A549 (cell line): ENCODE data around the gene UGT1A5. TPM values are rescaled to one million over a fixed set of nuclear protein-coding genes. Genes with fewer than 3 reads are reported as not detected.

Experiments
- ATAC-seq, 2 experiments: fragments of 200-7000 bp in 1 of 2; fragments of >200 bp in 1 of 2; cut with Nextera tagmentation in 1 of 2; cut with Tn5 transposase in 1 of 2; 3 replicates each; pipeline versions ENCODE4 v1.8.0 to v1.9.1; 2018 to 2020; ENCODE audit warnings: mild to moderate bottlenecking in 1 of 2, moderate library complexity in 1 of 2
- CTCF ChIA-PET: fragments of 300-600 bp; sonication (Branson Sonifier 250); formaldehyde crosslinking; extraction: SDS; loops from one replicate; lab custom pipeline; 2021; ENCODE audit warnings: antibody characterized with exemption, inconsistent platforms; lab: Yijun Ruan, JAX
- POLR2A ChIA-PET: fragments of 350-600 bp; formaldehyde crosslinking; extraction: SDS; loops from one replicate; lab custom pipeline; 2021; ENCODE audit warnings: antibody characterized with exemption, inconsistent platforms; lab: Yijun Ruan, JAX
- DNase-seq, 2 experiments: peaks; one replicate each; pipeline versions ENCODE4 v3.0.0 to v3.0.0-alpha.2; 2011 to 2016; ENCODE audit warnings: low read depth in 1 of 2, low spot score in 1 of 2
- FAIRE-seq: peaks from 2 replicates; lab custom pipeline; 2011; peaks lifted over from hg19 to GRCh38; lab: Jason Lieb, UNC
- H3K27ac ChIP-seq, 2 experiments: fragments of >200 bp; sonication (Bioruptor Twin); formaldehyde crosslinking; 3 replicates each; pipeline ENCODE4 v1.5.1; 2016 to 2017
- H3K4me1 ChIP-seq: fragments of >200 bp; sonication (Bioruptor Twin); formaldehyde crosslinking; 3 replicates; pipeline ENCODE4 v1.6.1; 2016
- H3K4me2 ChIP-seq: fragments of >200 bp; sonication (Bioruptor Twin); formaldehyde crosslinking; 3 replicates; pipeline ENCODE4 v1.6.1; 2016
- H3K4me3 ChIP-seq: fragments of >200 bp; sonication (Bioruptor Twin); formaldehyde crosslinking; 3 replicates; pipeline ENCODE4 v1.5.1; 2016
- H3K9me3 ChIP-seq: fragments of >200 bp; sonication (Bioruptor Twin); formaldehyde crosslinking; 3 replicates; pipeline ENCODE4 v1.6.1; 2016
- CBX2 ChIP-seq: fragments of 200-600 bp; sonication (generic); IDR thresholded peaks from 2 replicates; pipeline ENCODE4 v1.6.1; 2016; ENCODE audit warnings: low read depth, mild to moderate bottlenecking, borderline replicate concordance
- CBX8 ChIP-seq: fragments of 200-600 bp; sonication (generic); IDR thresholded peaks from 2 replicates; pipeline ENCODE4 v1.6.1; 2016
- CEBPB ChIP-seq, 2 experiments: fragments of >200 bp in 1 of 2; sonication (Bioruptor Twin) in 1 of 2; formaldehyde crosslinking in 1 of 2; IDR thresholded peaks; 2 replicates each; pipeline ENCODE4 v1.6.1; 2012 to 2016
- CHD2 ChIP-seq: fragments of 150-350 bp; IDR thresholded peaks from 2 replicates; pipeline ENCODE4 v1.6.1; 2014; ENCODE audit warnings: low read length; ENCODE audit not compliant: partially characterized antibody
- CHD4 ChIP-seq: fragments of 200-600 bp; sonication (generic); IDR thresholded peaks from 2 replicates; pipeline ENCODE4 v1.6.1; 2016; ENCODE audit warnings: antibody characterized with exemption, mild to moderate bottlenecking, borderline replicate concordance
- EP300 ChIP-seq, 2 experiments: fragments of >200 bp; sonication (Bioruptor Twin); formaldehyde crosslinking; IDR thresholded peaks; 2 replicates in 1 of 2; 3 replicates in 1 of 2; pipeline ENCODE4 v1.6.1; 2016 to 2017
- FOSB ChIP-seq: fragments of 250-450 bp; sonication (Bioruptor Pico); IDR thresholded peaks from 2 replicates; pipeline ENCODE4 v1.5.0; 2020; ENCODE audit warnings: mild to moderate bottlenecking, moderate library complexity
- FOSL2 ChIP-seq, 2 experiments: fragments of 450-650 bp in 1 of 2; fragments of >200 bp in 1 of 2; sonication (Bioruptor Twin) in 1 of 2; formaldehyde crosslinking; IDR thresholded peaks; 2 replicates each; pipeline versions ENCODE4 v1.5.0 to v1.6.1; 2016 to 2020; ENCODE audit warnings: mild to moderate bottlenecking in 1 of 2, moderate library complexity in 1 of 2
- GATA3 ChIP-seq: IDR thresholded peaks from 2 replicates; pipeline ENCODE4 v1.6.1; 2012; ENCODE audit warnings: borderline replicate concordance
- HOXB5 ChIP-seq: fragments of 250-450 bp; sonication (Bioruptor Pico); IDR thresholded peaks from 2 replicates; pipeline ENCODE4 v1.5.0; 2020; ENCODE audit warnings: mild to moderate bottlenecking, moderate library complexity
- JUN ChIP-seq, 2 experiments: fragments of >200 bp; sonication (Bioruptor Twin); formaldehyde crosslinking; IDR thresholded peaks; 2 replicates in 1 of 2; 3 replicates in 1 of 2; pipeline ENCODE4 v1.6.1; 2016 to 2017
- KDM1A ChIP-seq: fragments of 200-600 bp; sonication (generic); IDR thresholded peaks from 2 replicates; pipeline ENCODE4 v1.6.1; 2016; ENCODE audit warnings: low read depth, mild to moderate bottlenecking
- MAZ ChIP-seq: fragments of 150-350 bp; IDR thresholded peaks from 2 replicates; pipeline ENCODE4 v1.6.1; 2014; ENCODE audit warnings: antibody characterized with exemption, low read depth, low read length, borderline replicate concordance
- NFE2L2 ChIP-seq: fragments of 150-350 bp; conservative IDR thresholded peaks from 2 replicates; pipeline ENCODE4 v1.6.1; 2014; ENCODE audit warnings: low read length
- NPAS2 ChIP-seq: fragments of 250-450 bp; sonication (Bioruptor Pico); IDR thresholded peaks from 2 replicates; pipeline ENCODE4 v1.8.0; 2022; ENCODE audit warnings: mild to moderate bottlenecking, moderate library complexity, borderline replicate concordance
- RARB ChIP-seq: fragments of 250-450 bp; sonication (Bioruptor Pico); IDR thresholded peaks from 2 replicates; pipeline ENCODE4 v1.8.0; 2021; ENCODE audit warnings: mild to moderate bottlenecking, moderate library complexity
- RFX5 ChIP-seq: fragments of 450-650 bp; IDR thresholded peaks from 2 replicates; pipeline ENCODE4 v1.7.1; 2014; ENCODE audit warnings: antibody characterized with exemption, mild to moderate bottlenecking, moderate library complexity
- RNF2 ChIP-seq: fragments of 200-600 bp; sonication (generic); IDR thresholded peaks from 2 replicates; pipeline ENCODE4 v1.6.1; 2016; ENCODE audit warnings: low read depth, mild to moderate bottlenecking, antibody characterized with exemption, moderate library complexity, borderline replicate concordance
- TP53 ChIP-seq: fragments of 250-450 bp; sonication (Bioruptor Pico); IDR thresholded peaks from 2 replicates; pipeline ENCODE4 v1.5.0; 2021; ENCODE audit warnings: mild to moderate bottlenecking, moderate library complexity
- ZFP36 ChIP-seq: fragments of 450-650 bp; IDR thresholded peaks from 2 replicates; pipeline ENCODE4 v1.6.1; 2014; ENCODE audit warnings: borderline replicate concordance; ENCODE audit not compliant: partially characterized antibody
- ZNF302 ChIP-seq: fragments of 250-450 bp; sonication (Bioruptor Pico); IDR thresholded peaks from 2 replicates; pipeline ENCODE4 v1.9.0; 2021; ENCODE audit warnings: inconsistent platforms, mild to moderate bottlenecking, moderate library complexity
- WGBS: methylation state at CpG from one replicate; pipeline ENCODE4 v1.1.6; 2017; ENCODE audit errors: missing lambda C conversion rate; 5-methylcytosine and 5-hydroxymethylcytosine counted together
- polyA plus RNA-seq, 4 experiments: library from polyadenylated mRNA; depleted of rRNA in 3 of 4; stranded (reverse); fragments of >200 nt; fragmentation: RNase III in 1 of 4; extraction: RNeasy Plus Mini Kit Qiagen cat#74134 plus additional on column Dnase treatment in 1 of 4; gene quantifications; 2 replicates in 3 of 4; 3 replicates in 1 of 4; pipeline ENCODE4 v1.2.3, GENCODE V29; 2011 to 2017
- TF ChIP-seq, protein P1 (sequence below): fragments of >200 bp; sonication (Bioruptor Twin); formaldehyde crosslinking; IDR thresholded peaks from 3 replicates; pipeline ENCODE4 v1.5.1; 2016
- TF ChIP-seq, protein P2 (sequence below): fragments of 450-650 bp; IDR thresholded peaks from 2 replicates; pipeline ENCODE4 v1.6.1; 2014; ENCODE audit warnings: antibody characterized with exemption
- TF ChIP-seq, protein P3 (sequence below): IDR thresholded peaks from 2 replicates; pipeline ENCODE4 v1.6.1; 2012; ENCODE audit warnings: low read depth, borderline replicate concordance
- TF ChIP-seq, protein P4 (sequence below): fragments of >200 bp; sonication (Bioruptor Twin); formaldehyde crosslinking; IDR thresholded peaks from 3 replicates; pipeline ENCODE4 v1.6.1; 2016
- TF ChIP-seq, protein P5 (sequence below): fragments of >200 bp; sonication (Bioruptor Twin); formaldehyde crosslinking; IDR thresholded peaks from 2 replicates; pipeline ENCODE4 v1.6.1; 2016

Gene UGT1A5
- polyA plus RNA-seq, 2 of the 4 experiments (the other 2 are of a cell fraction) = 0.05 TPM; not detected in 1

DNA sequence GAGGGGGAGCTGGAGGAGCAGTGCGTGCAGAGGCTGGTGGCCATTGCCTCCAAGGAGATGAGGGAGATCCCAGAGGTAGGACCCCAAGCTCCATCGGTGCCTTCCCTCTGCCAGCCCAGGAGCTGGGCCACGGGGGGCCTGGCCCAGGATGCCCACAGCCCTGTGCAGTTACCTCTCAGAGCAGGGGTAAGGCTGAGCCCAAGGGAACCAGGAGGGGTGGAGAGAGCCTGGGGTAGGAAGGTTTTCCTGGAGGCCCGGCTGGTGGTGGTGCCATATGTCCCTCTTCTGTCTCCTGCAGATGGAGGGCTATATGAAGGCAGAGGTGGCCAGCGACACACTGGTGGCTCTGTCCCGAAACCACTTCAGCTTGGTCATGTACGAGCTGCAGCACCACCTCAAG is 76.8 kb downstream of the UGT1A5 start:
- DNase-seq (no peak), FAIRE-seq (no peak), ATAC-seq (no peak)
- Histone ChIP-seq H3K9me3 (0 out of 3 replicates have a peak, but pooled peaks cover 4% of the 10 kb centered on the region), H3K4me2 (no peak overlapping the region), H3K4me1 (no peaks in the 10 kb centered on the region), H3K4me3 (no peak overlapping the region), H3K27ac (peak overlapping the region in 1 of 2 experiments; percentile 39; a peak in 1 of 6 replicates)
- POLR2A ChIA-PET = no interaction called here
- CTCF ChIA-PET = interaction anchor here (0.6 kb wide), 1 partner anchor 9 kb away, joined by 3 read pairs; no protein-coding TSS in a partner anchor
- WGBS = 89% methylated on average over 7 of the region's 7 CpGs
- no peak for TF ChIP-seq MAZ
- TF ChIP-seq, protein P1, sequence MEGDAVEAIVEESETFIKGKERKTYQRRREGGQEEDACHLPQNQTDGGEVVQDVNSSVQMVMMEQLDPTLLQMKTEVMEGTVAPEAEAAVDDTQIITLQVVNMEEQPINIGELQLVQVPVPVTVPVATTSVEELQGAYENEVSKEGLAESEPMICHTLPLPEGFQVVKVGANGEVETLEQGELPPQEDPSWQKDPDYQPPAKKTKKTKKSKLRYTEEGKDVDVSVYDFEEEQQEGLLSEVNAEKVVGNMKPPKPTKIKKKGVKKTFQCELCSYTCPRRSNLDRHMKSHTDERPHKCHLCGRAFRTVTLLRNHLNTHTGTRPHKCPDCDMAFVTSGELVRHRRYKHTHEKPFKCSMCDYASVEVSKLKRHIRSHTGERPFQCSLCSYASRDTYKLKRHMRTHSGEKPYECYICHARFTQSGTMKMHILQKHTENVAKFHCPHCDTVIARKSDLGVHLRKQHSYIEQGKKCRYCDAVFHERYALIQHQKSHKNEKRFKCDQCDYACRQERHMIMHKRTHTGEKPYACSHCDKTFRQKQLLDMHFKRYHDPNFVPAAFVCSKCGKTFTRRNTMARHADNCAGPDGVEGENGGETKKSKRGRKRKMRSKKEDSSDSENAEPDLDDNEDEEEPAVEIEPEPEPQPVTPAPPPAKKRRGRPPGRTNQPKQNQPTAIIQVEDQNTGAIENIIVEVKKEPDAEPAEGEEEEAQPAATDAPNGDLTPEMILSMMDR = no peak
- TF ChIP-seq, protein P2, sequence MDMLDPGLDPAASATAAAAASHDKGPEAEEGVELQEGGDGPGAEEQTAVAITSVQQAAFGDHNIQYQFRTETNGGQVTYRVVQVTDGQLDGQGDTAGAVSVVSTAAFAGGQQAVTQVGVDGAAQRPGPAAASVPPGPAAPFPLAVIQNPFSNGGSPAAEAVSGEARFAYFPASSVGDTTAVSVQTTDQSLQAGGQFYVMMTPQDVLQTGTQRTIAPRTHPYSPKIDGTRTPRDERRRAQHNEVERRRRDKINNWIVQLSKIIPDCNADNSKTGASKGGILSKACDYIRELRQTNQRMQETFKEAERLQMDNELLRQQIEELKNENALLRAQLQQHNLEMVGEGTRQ = no peak

DNA sequence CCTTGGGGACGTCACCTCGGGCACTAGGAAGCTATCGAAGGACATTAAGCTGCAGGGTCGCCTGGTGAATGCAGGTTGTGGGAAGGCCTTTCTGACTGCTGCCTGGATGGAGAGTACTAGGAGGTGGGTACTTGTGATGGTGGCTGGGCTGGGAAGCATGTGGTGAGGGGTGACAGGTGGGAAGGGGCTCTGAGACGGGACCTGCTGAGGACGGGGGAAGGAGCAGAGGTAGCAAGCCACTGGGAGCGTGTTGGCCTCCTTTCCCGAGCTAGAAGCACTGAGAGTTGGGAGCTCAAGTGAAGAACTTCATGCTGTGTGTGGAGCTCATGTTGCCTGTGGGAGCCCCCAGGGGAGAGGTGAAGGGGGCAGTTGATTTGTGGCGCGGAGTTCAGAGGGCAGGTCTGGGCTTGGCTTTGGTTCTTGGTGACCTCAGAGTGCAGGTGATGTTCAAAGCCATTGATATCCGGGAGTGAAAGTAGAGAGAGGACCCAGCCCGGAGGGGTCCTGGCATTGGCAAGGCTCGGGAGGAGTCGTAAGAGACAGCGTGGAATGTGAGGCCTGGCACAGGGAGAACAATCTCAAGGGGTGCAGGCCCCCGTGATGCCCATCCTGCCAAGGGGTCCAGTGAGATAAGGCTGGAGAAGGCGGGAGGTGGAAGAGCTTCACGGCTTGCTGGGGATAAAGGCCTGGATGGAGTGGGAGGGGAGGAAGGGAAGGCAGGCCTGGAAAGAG is 78.6 kb downstream of the UGT1A5 start:
- FAIRE-seq = no peak
- CTCF ChIA-PET = interaction anchor here (0.8 kb wide), 1 partner anchor 30 kb away, joined by 3 read pairs; no protein-coding TSS in a partner anchor

DNA sequence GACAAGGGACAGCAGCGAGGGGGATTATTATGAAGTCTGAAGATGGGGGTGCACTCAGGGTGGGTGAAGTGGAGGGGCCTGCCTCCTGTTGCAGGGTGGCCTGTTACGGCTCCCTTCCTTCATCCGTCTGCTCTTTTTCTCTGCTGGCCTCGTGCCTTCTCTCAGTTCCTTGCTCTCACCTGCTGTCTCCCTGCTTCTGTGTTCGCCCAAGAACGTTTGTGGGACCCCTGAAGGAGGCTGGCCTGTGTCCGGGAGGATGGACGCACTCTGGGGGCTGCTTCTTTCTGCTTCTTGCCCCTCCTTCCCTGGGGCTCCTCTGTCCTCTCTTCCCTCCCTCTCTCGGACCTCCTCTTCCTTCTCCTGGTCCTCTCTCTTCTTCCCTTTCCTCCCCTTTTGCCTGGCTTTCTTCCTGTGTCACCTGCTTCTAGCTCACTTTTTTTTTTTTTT is 79.2 kb downstream of the UGT1A5 start:
- TF ChIP-seq, protein P3, sequence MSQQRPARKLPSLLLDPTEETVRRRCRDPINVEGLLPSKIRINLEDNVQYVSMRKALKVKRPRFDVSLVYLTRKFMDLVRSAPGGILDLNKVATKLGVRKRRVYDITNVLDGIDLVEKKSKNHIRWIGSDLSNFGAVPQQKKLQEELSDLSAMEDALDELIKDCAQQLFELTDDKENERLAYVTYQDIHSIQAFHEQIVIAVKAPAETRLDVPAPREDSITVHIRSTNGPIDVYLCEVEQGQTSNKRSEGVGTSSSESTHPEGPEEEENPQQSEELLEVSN = no peak
- no peak for TF ChIP-seq ZFP36
- TF ChIP-seq ZNF302 = no peak
- no peak for TF ChIP-seq JUN (IDR thresholded peaks at IDR 0.05)
- TF ChIP-seq, protein P2 = no peak
- TF ChIP-seq, protein P4, sequence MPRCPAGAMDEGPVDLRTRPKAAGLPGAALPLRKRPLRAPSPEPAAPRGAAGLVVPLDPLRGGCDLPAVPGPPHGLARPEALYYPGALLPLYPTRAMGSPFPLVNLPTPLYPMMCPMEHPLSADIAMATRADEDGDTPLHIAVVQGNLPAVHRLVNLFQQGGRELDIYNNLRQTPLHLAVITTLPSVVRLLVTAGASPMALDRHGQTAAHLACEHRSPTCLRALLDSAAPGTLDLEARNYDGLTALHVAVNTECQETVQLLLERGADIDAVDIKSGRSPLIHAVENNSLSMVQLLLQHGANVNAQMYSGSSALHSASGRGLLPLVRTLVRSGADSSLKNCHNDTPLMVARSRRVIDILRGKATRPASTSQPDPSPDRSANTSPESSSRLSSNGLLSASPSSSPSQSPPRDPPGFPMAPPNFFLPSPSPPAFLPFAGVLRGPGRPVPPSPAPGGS = no peak
- no peak for TF ChIP-seq KDM1A
- TF ChIP-seq NFE2L2 = no peak
- TF ChIP-seq FOSB (CRISPR knock-in tag) = no peak
- TF ChIP-seq FOSL2 (IDR thresholded peaks at IDR 0.05) = no peak
- no peak for TF ChIP-seq FOSL2 (CRISPR knock-in tag; IDR thresholded peaks at IDR 0.05)
- TF ChIP-seq HOXB5 (CRISPR knock-in tag) = no peak
- no peak for TF ChIP-seq CHD4
- TF ChIP-seq TP53 (CRISPR knock-in tag) = no peak
- no peak for TF ChIP-seq CBX2
- TF ChIP-seq NPAS2 (CRISPR knock-in tag) = no peak
- no peak for TF ChIP-seq GATA3
- no peak for TF ChIP-seq RARB (CRISPR knock-in tag)
- FAIRE-seq (no peak), ATAC-seq (no peak), DNase-seq (no peak)
- Histone ChIP-seq H3K9me3 (no peaks in the 10 kb centered on the region), H3K4me1 (no peaks in the 10 kb centered on the region), H3K27ac (peak overlapping the region in 1 of 2 experiments; percentile 57; a peak in 2 of 6 replicates), H3K4me2 (no peak overlapping the region), H3K4me3 (no peak overlapping the region)
- POLR2A ChIA-PET = no interaction called here
- CTCF ChIA-PET = no interaction called here
- 84% methylated on average over 9 of the region's 9 CpGs for WGBS

More for the DNA sequence above, 78.6 kb downstream of the UGT1A5 start:
- no peak for DNase-seq
- Histone ChIP-seq H3K9me3 (no peaks in the 10 kb centered on the region), H3K4me1 (no peaks in the 10 kb centered on the region), H3K4me2 (no peak overlapping the region), H3K27ac (peak overlapping the region in 1 of 2 experiments; percentile 57; a peak in 3 of 6 replicates), H3K4me3 (no peak overlapping the region)
- POLR2A ChIA-PET = no interaction called here
- ATAC-seq = no peak; a peak in 1 of 6 replicates
- TF ChIP-seq EP300 (IDR thresholded peaks at IDR 0.05) (no peak), CHD2 (no peak), CEBPB (IDR thresholded peaks at IDR 0.05) (no peak), RNF2 (no peak), RFX5 (no peak), CBX8 (no peak), CHD4 (no peak), NFE2L2 (no peak), FOSB (CRISPR knock-in tag) (no peak)
- TF ChIP-seq, protein P5, sequence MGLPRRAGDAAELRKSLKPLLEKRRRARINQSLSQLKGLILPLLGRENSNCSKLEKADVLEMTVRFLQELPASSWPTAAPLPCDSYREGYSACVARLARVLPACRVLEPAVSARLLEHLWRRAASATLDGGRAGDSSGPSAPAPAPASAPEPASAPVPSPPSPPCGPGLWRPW = no peak
- 89% methylated on average over 18 of the region's 18 CpGs for WGBS
